ENCODE results near the gene LRMDA.

Gene LRMDA

GRCh38 chr10:75939541-75939940 lies 508.1 kb downstream of the LRMDA start:
- TF ChIP-seq TAF1 (IDR thresholded peaks at IDR 0.05; ENCODE audit: low read depth) (no peak), MAX (IDR thresholded peaks at IDR 0.05) (no peak), YY1 (IDR thresholded peaks at IDR 0.05; ENCODE audit: low read depth) (no peak), EP300 (IDR thresholded peaks at IDR 0.05; ENCODE audit: borderline replicate concordance) (no peak), ZBTB7A (IDR thresholded peaks at IDR 0.05; ENCODE audit: low read depth) (no peak), FOXM1 (IDR thresholded peaks at IDR 0.05; ENCODE audit: borderline replicate concordance, low read depth) (no peak), NFIC (IDR thresholded peaks at IDR 0.05) (no peak), TEAD4 (IDR thresholded peaks at IDR 0.05) (no peak), RAD21 (IDR thresholded peaks at IDR 0.05; ENCODE audit: low read depth) (no peak), REST (IDR thresholded peaks at IDR 0.05; ENCODE audit: low read depth) (no peak), CEBPB (IDR thresholded peaks at IDR 0.05) (no peak), CREB1 (IDR thresholded peaks at IDR 0.05; ENCODE audit: low read depth) (no peak), TCF12 (IDR thresholded peaks at IDR 0.05; ENCODE audit: low read depth) (no peak), USF1 (IDR thresholded peaks at IDR 0.05) (no peak), EGR1 (IDR thresholded peaks at IDR 0.05) (no peak)

GRCh38 chr10:75940742-75941141 lies 509.3 kb downstream of the LRMDA start:
- TF ChIP-seq ZBTB7A (IDR thresholded peaks at IDR 0.05; ENCODE audit: low read depth), result no peak
- no peak for TF ChIP-seq FOXM1 (IDR thresholded peaks at IDR 0.05; ENCODE audit: borderline replicate concordance, low read depth)
- TF ChIP-seq CEBPB (IDR thresholded peaks at IDR 0.05), result no peak
- no peak for TF ChIP-seq NFIC (IDR thresholded peaks at IDR 0.05)
- no peak for TF ChIP-seq RAD21 (IDR thresholded peaks at IDR 0.05; ENCODE audit: low read depth)
- TF ChIP-seq EP300 (IDR thresholded peaks at IDR 0.05; ENCODE audit: borderline replicate concordance), result no peak
- no peak for TF ChIP-seq MAX (IDR thresholded peaks at IDR 0.05)
- TF ChIP-seq USF1 (IDR thresholded peaks at IDR 0.05), result no peak
- no peak for TF ChIP-seq TCF12 (IDR thresholded peaks at IDR 0.05; ENCODE audit: low read depth)
- TF ChIP-seq CREB1 (IDR thresholded peaks at IDR 0.05; ENCODE audit: low read depth), result no peak
- TF ChIP-seq YY1 (IDR thresholded peaks at IDR 0.05; ENCODE audit: low read depth), result no peak
- no peak for TF ChIP-seq TAF1 (IDR thresholded peaks at IDR 0.05; ENCODE audit: low read depth)

GRCh38 chr10:75941223-75941801 lies 509.9 kb downstream of the LRMDA start:
- no peak for TF ChIP-seq YY1 (IDR thresholded peaks at IDR 0.05; ENCODE audit: low read depth)

- TF ChIP-seq FOXM1 (IDR thresholded peaks at IDR 0.05; ENCODE audit: borderline replicate concordance, low read depth), result no peak
- TF ChIP-seq EP300 (IDR thresholded peaks at IDR 0.05; ENCODE audit: borderline replicate concordance), result no peak
- no peak for TF ChIP-seq EGR1 (IDR thresholded peaks at IDR 0.05)
- TF ChIP-seq CEBPB (IDR thresholded peaks at IDR 0.05), result no peak
- no peak for TF ChIP-seq ZBTB7A (IDR thresholded peaks at IDR 0.05; ENCODE audit: low read depth)
- no peak for TF ChIP-seq TCF12 (IDR thresholded peaks at IDR 0.05; ENCODE audit: low read depth)
- no peak for TF ChIP-seq TAF1 (IDR thresholded peaks at IDR 0.05; ENCODE audit: low read depth)
- TF ChIP-seq NFIC (IDR thresholded peaks at IDR 0.05), result no peak
- no peak for TF ChIP-seq USF1 (IDR thresholded peaks at IDR 0.05)
- no peak for TF ChIP-seq MAX (IDR thresholded peaks at IDR 0.05)
- no peak for TF ChIP-seq YY1 (IDR thresholded peaks at IDR 0.05; ENCODE audit: low read depth)
- TF ChIP-seq RAD21 (IDR thresholded peaks at IDR 0.05; ENCODE audit: low read depth), result no peak
- no peak for TF ChIP-seq CREB1 (IDR thresholded peaks at IDR 0.05; ENCODE audit: low read depth)
- TF ChIP-seq TEAD4 (IDR thresholded peaks at IDR 0.05), result no peak
These were observed 512.6 kb downstream of the LRMDA start for GRCh38 chr10:75944061-75944460.

GRCh38 chr10:75948583-75948982 lies 517.2 kb downstream of the LRMDA start:
- TF ChIP-seq CREB1 (IDR thresholded peaks at IDR 0.05; ENCODE audit: low read depth) (no peak), MAX (IDR thresholded peaks at IDR 0.05) (no peak), REST (IDR thresholded peaks at IDR 0.05; ENCODE audit: low read depth) (no peak), TEAD4 (IDR thresholded peaks at IDR 0.05) (no peak), EGR1 (IDR thresholded peaks at IDR 0.05) (no peak), TAF1 (IDR thresholded peaks at IDR 0.05; ENCODE audit: low read depth) (no peak), RAD21 (IDR thresholded peaks at IDR 0.05; ENCODE audit: low read depth) (no peak), CEBPB (IDR thresholded peaks at IDR 0.05) (no peak), NFIC (IDR thresholded peaks at IDR 0.05) (no peak), EP300 (IDR thresholded peaks at IDR 0.05; ENCODE audit: borderline replicate concordance) (no peak), USF1 (IDR thresholded peaks at IDR 0.05) (no peak), TCF12 (IDR thresholded peaks at IDR 0.05; ENCODE audit: low read depth) (no peak), YY1 (IDR thresholded peaks at IDR 0.05; ENCODE audit: low read depth) (no peak)

Data from Ishikawa (cell line).